Aorta (tissue), 5 donors: ENCODE data around the gene SMYD3. TPM values are rescaled to one million over a fixed set of nuclear protein-coding genes. Genes with fewer than 3 reads are reported as not detected.
A peak's percentile ranks its signal among the peaks of the same experiment; 100 is the strongest.

Experiments
- ATAC-seq: fragments of 200-7000 bp; cut with Tn5 transposase; one replicate; pipeline ENCODE4 v1.9.1; 2022; ENCODE audit warnings: moderate library complexity; ENCODE audit not compliant: low FRiP score
- DNase-seq, 2 donors: peaks; one replicate each; pipeline ENCODE4 v3.0.0-alpha.2; 2020
- H3K27ac ChIP-seq, 2 donors: one replicate each; pipeline ENCODE4 v1.5.1; 2013; ENCODE audit warnings: low read length in 2 of 2, mild to moderate bottlenecking in 2 of 2, moderate library complexity in 2 of 2, control low read depth in 1 of 2, inconsistent platforms in 1 of 2, low read depth in 1 of 2
- H3K27me3 ChIP-seq, 2 donors: one replicate each; pipeline ENCODE4 v1.6.1; 2013; ENCODE audit warnings: control low read depth in 1 of 2, low read length in 1 of 2, mild to moderate bottlenecking in 1 of 2, moderate library complexity in 1 of 2; ENCODE audit not compliant: insufficient read depth in 2 of 2, control insufficient read depth in 1 of 2
- H3K36me3 ChIP-seq, 2 donors: one replicate each; pipeline ENCODE4 v1.6.1; 2013; ENCODE audit warnings: control low read depth in 1 of 2, low read length in 1 of 2, mild to moderate bottlenecking in 1 of 2; ENCODE audit not compliant: insufficient read depth in 2 of 2, control insufficient read depth in 1 of 2
- H3K4me1 ChIP-seq, 2 donors: one replicate each; pipeline ENCODE4 v1.6.1; 2013; ENCODE audit warnings: low read length in 2 of 2, control low read depth in 1 of 2, mild to moderate bottlenecking in 1 of 2, moderate library complexity in 1 of 2; ENCODE audit not compliant: insufficient read depth in 2 of 2, control insufficient read depth in 1 of 2
- H3K4me3 ChIP-seq, 2 donors: one replicate each; pipeline ENCODE4 v1.5.1; 2013; ENCODE audit warnings: low read length in 2 of 2, control low read depth in 1 of 2, mild to moderate bottlenecking in 1 of 2
- H3K9me3 ChIP-seq: one replicate; pipeline ENCODE4 v1.6.1; 2013; ENCODE audit warnings: mild to moderate bottlenecking, low read length; ENCODE audit not compliant: control insufficient read depth
- WGBS, 2 donors: extraction: QIAGEN DNeasy Blood & Tissue Kit; methylation state at CpG; one replicate each; pipeline ENCODE4 v1.1.7; 2013; 5-methylcytosine and 5-hydroxymethylcytosine counted together
- intact Hi-C, 2 donors: fragments of 100-400 bp; cut with DNase I; formaldehyde crosslinking; loops; one replicate each; pipeline versions ENCODE4 v1.14.2 to v1.15.0; 2022
- polyA plus RNA-seq, 2 donors: library from polyadenylated mRNA; stranded (reverse); fragments of 200-250 nt; gene quantifications; one replicate each; pipeline ENCODE4 v1.2.3, GENCODE V29; 2013
- total RNA-seq, 2 donors: library from RNA; stranded (reverse); fragmentation: NEBNext Ultra II Directional; extraction: Animal tissue kit (Norgen Biotek cat#: 25700); gene quantifications; one replicate each; pipeline ENCODE4 v1.2.1, GENCODE V29; 2021
- donor health status: healthy with polysubstance abuse.
- donor health status: Bipolar disorder and iron deficiency.
- donor health status: DM: no; HTN: no; CAD: no.
- donor health status: DM: no; HTN: no; CAD: no.
- donor health status: DM: yes; HTN: yes; CAD: no.

Gene SMYD3
- total and polyA plus RNA-seq, 4 donors, result 6.0 to 29.1 (median 11.1) TPM

DNA sequence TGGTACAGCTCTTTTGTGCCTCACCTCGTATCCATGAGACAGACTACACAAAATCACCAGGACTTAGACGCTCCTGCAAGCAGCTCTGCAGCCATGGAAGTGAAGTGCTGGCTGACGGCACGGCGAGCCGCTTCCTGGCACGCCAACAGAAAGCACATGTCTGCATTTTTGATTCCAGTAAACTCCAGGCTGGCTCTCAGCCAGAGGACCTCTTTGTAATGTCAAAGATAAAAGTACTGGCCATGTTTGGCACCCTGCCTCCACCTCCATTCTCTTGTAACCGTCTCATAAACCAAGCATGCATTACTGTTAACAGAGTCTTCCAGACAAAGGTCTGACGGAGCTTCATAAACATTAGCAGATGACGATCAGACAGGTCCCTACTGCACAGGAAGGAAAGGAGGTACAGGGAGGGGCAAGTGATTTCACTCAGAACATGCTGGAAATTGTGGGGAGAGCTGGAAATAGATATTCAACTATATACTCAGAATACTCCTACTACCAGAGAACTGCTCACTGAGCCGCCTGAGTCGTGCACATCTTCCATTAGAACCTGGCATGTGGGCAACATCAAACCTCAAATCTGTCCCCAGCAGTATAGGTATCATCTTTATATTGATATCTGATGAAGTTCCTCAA is 632.0 kb downstream of the SMYD3 start:
- 18 to 20% methylated on average over 12 of the region's 12 CpGs for WGBS, 2 donors
- ATAC-seq (peak; percentile 26), DNase-seq (peak in 1 of 2 donors; percentile 79)
- Histone ChIP-seq H3K9me3 (no peaks in the 10 kb centered on the region), H3K4me1 (peaks cover 0 to 3% of the 10 kb centered on the region in 2 donors), H3K27ac (no peak overlapping the region), H3K36me3 (no peaks in the 10 kb centered on the region), H3K27me3 (no peaks in the 10 kb centered on the region), H3K4me3 (no peak overlapping the region)
- intact Hi-C loops, result no loop called here

DNA sequence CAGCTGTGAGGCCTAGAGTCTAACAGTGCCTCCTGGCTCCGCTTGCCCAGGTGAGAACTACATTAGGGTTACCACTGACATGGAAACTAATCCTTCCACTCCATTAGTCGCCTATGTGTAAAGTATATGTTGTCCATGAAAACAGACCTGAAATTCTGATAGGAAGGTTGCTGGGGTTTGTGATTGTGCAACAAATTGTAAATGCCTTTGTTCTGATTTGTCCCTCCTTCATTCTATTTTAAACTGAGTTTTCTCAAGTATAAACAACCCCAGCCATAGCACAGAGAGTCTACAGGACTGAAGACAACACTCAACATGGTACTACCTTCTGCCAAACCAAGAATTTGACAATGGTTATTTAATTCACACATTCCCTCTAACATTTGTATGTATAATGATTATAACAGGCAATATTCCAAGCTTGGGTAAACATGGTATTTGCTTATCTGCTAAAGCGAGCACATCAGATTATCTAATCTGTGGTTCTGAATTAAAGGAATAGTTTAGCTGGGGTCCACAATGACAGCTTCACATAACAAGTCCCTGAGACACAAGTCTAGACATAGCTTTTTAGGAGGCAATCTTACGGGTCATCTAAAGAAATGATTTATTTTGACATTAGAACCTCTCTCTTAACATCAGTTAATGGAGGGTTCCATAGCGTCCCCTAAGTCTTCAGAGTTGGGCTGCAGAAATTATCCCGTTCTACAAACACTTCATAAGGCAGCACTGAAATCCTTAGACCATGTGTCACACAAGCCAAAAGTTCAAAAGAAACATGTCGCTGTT is 633.0 kb downstream of the SMYD3 start:
- DNase-seq (no peak), ATAC-seq (no peak)
- WGBS, 2 donors, result 91% methylated on average over 7 of the region's 7 CpGs
- Histone ChIP-seq H3K36me3 (no peaks in the 10 kb centered on the region), H3K4me1 (peaks cover 0 to 3% of the 10 kb centered on the region in 2 donors), H3K27me3 (no peaks in the 10 kb centered on the region), H3K9me3 (no peaks in the 10 kb centered on the region), H3K4me3 (no peak overlapping the region), H3K27ac (no peak overlapping the region)
- intact Hi-C loops, result no loop called here

- WGBS, 2 donors, result 97 to 98% methylated on average over 1 of the region's 1 CpG
- intact Hi-C loops, result no loop called here
These were observed 634.0 kb downstream of the SMYD3 start for GRCh38 chr1:245873068-245873467.

DNA sequence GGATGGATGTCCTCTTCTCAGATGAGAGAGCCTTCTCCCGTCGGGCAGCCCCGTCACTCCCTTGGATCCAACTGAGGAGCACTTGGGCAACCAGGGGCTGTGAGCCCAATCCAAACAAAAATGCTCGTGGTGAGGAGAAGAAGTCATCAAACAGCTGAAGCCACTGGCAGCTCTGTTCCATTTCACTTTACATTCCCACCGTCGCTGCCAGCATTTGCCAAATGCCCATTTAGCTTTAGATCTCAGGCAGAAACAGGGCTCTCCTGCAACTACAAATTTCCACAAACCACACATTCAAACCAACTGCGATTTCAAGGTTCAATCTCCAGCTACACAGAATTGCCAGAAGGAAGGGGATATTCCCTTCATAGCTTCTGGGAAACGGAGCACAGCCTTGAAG is 634.6 kb downstream of the SMYD3 start:
- no peaks in the 10 kb centered on the region for H3K9me3 ChIP-seq
- intact Hi-C loops, result no loop called here
- DNase-seq (no peak), ATAC-seq (no peak)
- WGBS, 2 donors, result 79 to 84% methylated on average over 8 of the region's 8 CpGs
- no peak overlapping the region for H3K4me3 ChIP-seq
- H3K4me1 ChIP-seq, result peaks cover 0 to 3% of the 10 kb centered on the region in 2 donors
- H3K27me3 ChIP-seq, result no peaks in the 10 kb centered on the region
- H3K27ac ChIP-seq, result no peak overlapping the region
- H3K36me3 ChIP-seq, result no peaks in the 10 kb centered on the region

More at GRCh38 chr1:245873068-245873467, 634.0 kb downstream of the SMYD3 start:
- Histone ChIP-seq H3K27ac (no peak overlapping the region), H3K27me3 (no peaks in the 10 kb centered on the region), H3K4me3 (no peak overlapping the region), H3K9me3 (no peaks in the 10 kb centered on the region), H3K4me1 (peaks cover 0 to 3% of the 10 kb centered on the region in 2 donors), H3K36me3 (no peaks in the 10 kb centered on the region)
- DNase-seq, result no peak
- ATAC-seq, result no peak

- Histone ChIP-seq H3K36me3 (no peaks in the 10 kb centered on the region), H3K4me3 (no peak overlapping the region), H3K27ac (no peak overlapping the region), H3K27me3 (no peaks in the 10 kb centered on the region), H3K9me3 (no peaks in the 10 kb centered on the region), H3K4me1 (peaks cover 0 to 3% of the 10 kb centered on the region in 2 donors)
- DNase-seq, result no peak
- no peak for ATAC-seq
- WGBS, 2 donors, result 97% methylated on average over 4 of the region's 4 CpGs
- intact Hi-C loops, result no loop called here
These were observed 635.2 kb downstream of the SMYD3 start for GRCh38 chr1:245871915-245872314.

DNA sequence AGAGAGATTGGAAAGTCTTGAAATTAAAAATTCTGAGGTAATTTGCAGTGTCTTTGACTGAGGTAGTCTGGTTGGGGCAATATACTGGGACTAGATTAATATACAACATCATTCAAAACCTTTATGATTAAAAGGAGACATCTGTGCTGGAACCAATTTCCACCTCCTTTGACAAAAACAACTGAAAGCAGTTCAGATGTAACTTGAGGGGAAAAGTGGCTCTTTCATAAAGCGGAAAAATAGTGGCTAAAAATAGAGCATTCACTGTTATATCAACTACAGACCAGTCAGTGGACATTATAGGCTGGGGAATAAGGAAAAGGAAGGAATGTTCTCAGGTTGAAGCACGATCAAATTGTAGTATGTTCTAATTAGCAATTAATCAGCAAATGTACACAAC is 635.9 kb downstream of the SMYD3 start:
- ATAC-seq, result no peak
- Histone ChIP-seq H3K27me3 (no peaks in the 10 kb centered on the region), H3K27ac (no peak overlapping the region), H3K4me3 (no peak overlapping the region), H3K9me3 (no peaks in the 10 kb centered on the region), H3K4me1 (peaks cover 0 to 3% of the 10 kb centered on the region in 2 donors), H3K36me3 (no peaks in the 10 kb centered on the region)
- intact Hi-C loops, result no loop called here
- 58 to 67% methylated on average over 2 of the region's 2 CpGs for WGBS, 2 donors
- no peak for DNase-seq

GRCh38 chr1:245870698-245871097 is 636.4 kb downstream of the SMYD3 start:
- 95 to 96% methylated on average over 6 of the region's 6 CpGs for WGBS, 2 donors

DNA sequence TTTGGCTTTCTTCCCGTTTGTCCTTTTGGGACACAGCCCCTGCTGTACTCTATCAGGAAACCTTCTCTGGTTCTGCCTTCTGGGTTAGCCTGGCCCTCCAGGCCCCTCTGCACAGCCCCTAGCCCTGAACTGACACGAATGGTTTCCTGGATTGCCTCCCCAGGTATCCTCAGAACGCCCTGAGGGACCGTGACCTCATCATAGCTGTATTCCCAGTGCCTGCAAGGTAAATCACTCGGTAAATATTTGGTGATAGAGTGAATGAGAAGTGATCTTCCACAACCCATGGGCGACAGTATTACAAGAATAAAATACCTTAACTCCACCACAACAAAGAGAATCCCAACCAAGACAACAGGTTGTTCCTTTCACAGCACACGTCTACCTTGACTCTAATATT is 637.2 kb downstream of the SMYD3 start:
- H3K4me3 ChIP-seq, result no peak overlapping the region
- WGBS, 2 donors, result 91 to 92% methylated on average over 7 of the region's 7 CpGs
- H3K4me1 ChIP-seq, result no peaks in the 10 kb centered on the region
- H3K36me3 ChIP-seq, result no peaks in the 10 kb centered on the region
- intact Hi-C loops, result no loop called here
- no peaks in the 10 kb centered on the region for H3K9me3 ChIP-seq
- H3K27ac ChIP-seq, result no peak overlapping the region
- ATAC-seq, result no peak
- no peaks in the 10 kb centered on the region for H3K27me3 ChIP-seq
- DNase-seq, result no peak

More at GRCh38 chr1:245870698-245871097, 636.4 kb downstream of the SMYD3 start:
- H3K27ac ChIP-seq, result no peak overlapping the region
- peaks cover 0 to 3% of the 10 kb centered on the region in 2 donors for H3K4me1 ChIP-seq
- intact Hi-C loops, result no loop called here
- no peak overlapping the region for H3K4me3 ChIP-seq
- DNase-seq (no peak), ATAC-seq (no peak)
- H3K9me3 ChIP-seq, result no peaks in the 10 kb centered on the region
- H3K27me3 ChIP-seq, result no peaks in the 10 kb centered on the region
- no peaks in the 10 kb centered on the region for H3K36me3 ChIP-seq

- no peaks in the 10 kb centered on the region for H3K36me3 ChIP-seq
- H3K4me1 ChIP-seq, result no peaks in the 10 kb centered on the region
- intact Hi-C loops, result no loop called here
- no peaks in the 10 kb centered on the region for H3K9me3 ChIP-seq
- no peak overlapping the region for H3K27ac ChIP-seq
- no peak overlapping the region for H3K4me3 ChIP-seq
- DNase-seq (no peak), ATAC-seq (no peak)
- no peaks in the 10 kb centered on the region for H3K27me3 ChIP-seq
- 55 to 58% methylated on average over 5 of the region's 5 CpGs for WGBS, 2 donors
These were observed 639.3 kb downstream of the SMYD3 start for GRCh38 chr1:245867738-245868137.
